Measurements from ENCODE around the gene FMNL1.
A peak's percentile ranks its signal among the peaks of the same experiment; 100 is the strongest.

The FMNL1 gene

DNA sequence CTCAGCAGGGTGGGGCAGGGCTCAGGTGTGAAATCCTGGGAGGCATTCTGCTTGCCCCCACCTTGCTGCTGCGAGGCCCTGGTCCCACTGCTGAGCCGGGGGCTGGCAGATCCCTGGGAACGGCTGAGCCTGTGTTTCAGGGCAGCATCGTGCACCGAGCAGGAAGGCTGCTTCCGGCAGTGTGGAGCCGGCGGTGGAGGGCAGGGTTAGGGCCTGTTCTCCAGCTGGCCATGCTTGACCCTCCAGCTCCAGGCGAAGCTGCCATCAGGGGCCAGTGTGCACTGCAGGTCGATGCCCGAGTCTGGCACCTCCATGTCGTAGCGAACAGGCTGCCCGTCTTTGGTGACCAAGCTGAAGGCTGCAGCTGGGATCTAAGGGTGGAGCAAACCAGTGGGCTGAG lies 42.7 kb downstream of the FMNL1 start:
- Histone ChIP-seq H3K9me3 (ENCODE audit: control insufficient read depth, low read length) (no peaks in the 10 kb centered on the region), H3K4me3 (ENCODE audit: low read length) (no peak overlapping the region), H3K27me3 (replicated peaks; ENCODE audit: control insufficient read depth, insufficient read depth, low read length) (no peaks in the 10 kb centered on the region), H3K9ac (ENCODE audit: low read length) (no peak overlapping the region), H3K4me1 (ENCODE audit: control insufficient read depth, insufficient read depth, low read length) (peaks cover 49% of the 10 kb centered on the region), H3K36me3 (ENCODE audit: control insufficient read depth, insufficient read depth, low read length, severe bottlenecking) (peaks cover 45% of the 10 kb centered on the region)
- DNase-seq (ENCODE audit: low read depth), result no peak

- no peak overlapping the region for H3K4me3 ChIP-seq (ENCODE audit: low read length)
- no peak for DNase-seq (ENCODE audit: low read depth)
- no peaks in the 10 kb centered on the region for H3K27me3 ChIP-seq (replicated peaks; ENCODE audit: control insufficient read depth, insufficient read depth, low read length)
- H3K36me3 ChIP-seq (ENCODE audit: control insufficient read depth, insufficient read depth, low read length, severe bottlenecking), result peaks cover 50% of the 10 kb centered on the region
- H3K4me1 ChIP-seq (ENCODE audit: control insufficient read depth, insufficient read depth, low read length), result peaks cover 49% of the 10 kb centered on the region
- H3K9me3 ChIP-seq (ENCODE audit: control insufficient read depth, low read length), result no peaks in the 10 kb centered on the region
- H3K9ac ChIP-seq (ENCODE audit: low read length), result no peak overlapping the region
Observed at GRCh38 chr17:45264988-45265387, 43.3 kb downstream of the FMNL1 start.

GRCh38 chr17:45265821-45266220 lies 44.1 kb downstream of the FMNL1 start:
- Histone ChIP-seq H3K4me1 (ENCODE audit: control insufficient read depth, insufficient read depth, low read length) (peaks cover 45% of the 10 kb centered on the region), H3K4me3 (ENCODE audit: low read length) (no peak overlapping the region), H3K9ac (ENCODE audit: low read length) (no peak overlapping the region), H3K36me3 (ENCODE audit: control insufficient read depth, insufficient read depth, low read length, severe bottlenecking) (peaks cover 59% of the 10 kb centered on the region), H3K9me3 (ENCODE audit: control insufficient read depth, low read length) (no peaks in the 10 kb centered on the region), H3K27me3 (replicated peaks; ENCODE audit: control insufficient read depth, insufficient read depth, low read length) (no peaks in the 10 kb centered on the region)
- DNase-seq (ENCODE audit: low read depth), result peak; percentile 74

- H3K9ac ChIP-seq (ENCODE audit: low read length), result no peak overlapping the region
- H3K4me1 ChIP-seq (ENCODE audit: control insufficient read depth, insufficient read depth, low read length), result peaks cover 40% of the 10 kb centered on the region
- no peaks in the 10 kb centered on the region for H3K9me3 ChIP-seq (ENCODE audit: control insufficient read depth, low read length)
- no peak overlapping the region for H3K4me3 ChIP-seq (ENCODE audit: low read length)
- no peak for DNase-seq (ENCODE audit: low read depth)
- H3K27me3 ChIP-seq (replicated peaks; ENCODE audit: control insufficient read depth, insufficient read depth, low read length), result no peaks in the 10 kb centered on the region
- H3K36me3 ChIP-seq (ENCODE audit: control insufficient read depth, insufficient read depth, low read length, severe bottlenecking), result peaks cover 63% of the 10 kb centered on the region
Observed at GRCh38 chr17:45266372-45266926, 44.8 kb downstream of the FMNL1 start.

GRCh38 chr17:45267436-45268055 lies 45.9 kb downstream of the FMNL1 start:
- Histone ChIP-seq H3K9me3 (ENCODE audit: control insufficient read depth, low read length) (no peaks in the 10 kb centered on the region), H3K27me3 (replicated peaks; ENCODE audit: control insufficient read depth, insufficient read depth, low read length) (no peaks in the 10 kb centered on the region), H3K4me1 (ENCODE audit: control insufficient read depth, insufficient read depth, low read length) (peaks cover 31% of the 10 kb centered on the region), H3K36me3 (ENCODE audit: control insufficient read depth, insufficient read depth, low read length, severe bottlenecking) (peaks cover 67% of the 10 kb centered on the region), H3K4me3 (ENCODE audit: low read length) (no peak overlapping the region), H3K9ac (ENCODE audit: low read length) (no peak overlapping the region)
- no peak for DNase-seq (ENCODE audit: low read depth)

DNA sequence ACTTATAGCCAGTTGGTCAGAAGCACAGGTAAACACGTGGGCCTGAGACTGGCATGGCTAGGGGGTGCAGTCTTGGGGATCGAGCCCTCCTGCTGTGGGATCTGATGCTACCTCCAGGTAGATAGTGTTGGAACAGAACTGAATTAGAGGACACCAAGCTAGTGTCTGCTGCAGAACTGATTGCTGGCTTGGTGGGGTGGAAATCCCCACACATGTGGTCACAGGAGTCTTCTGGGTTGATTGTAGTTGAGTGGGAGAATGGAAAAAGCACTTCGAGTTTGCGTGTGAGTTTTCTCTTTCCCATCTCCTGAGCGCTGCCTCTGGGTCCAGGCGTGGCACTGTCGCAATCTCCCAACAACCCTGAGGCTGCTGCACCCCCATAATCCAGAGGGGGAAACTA lies 48.2 kb downstream of the FMNL1 start:
- Histone ChIP-seq H3K36me3 (ENCODE audit: control insufficient read depth, insufficient read depth, low read length, severe bottlenecking) (peaks cover 68% of the 10 kb centered on the region), H3K4me1 (ENCODE audit: control insufficient read depth, insufficient read depth, low read length) (peaks cover 16% of the 10 kb centered on the region), H3K27me3 (replicated peaks; ENCODE audit: control insufficient read depth, insufficient read depth, low read length) (no peaks in the 10 kb centered on the region), H3K9me3 (ENCODE audit: control insufficient read depth, low read length) (no peaks in the 10 kb centered on the region), H3K9ac (ENCODE audit: low read length) (no peak overlapping the region), H3K4me3 (ENCODE audit: low read length) (no peak overlapping the region)
- DNase-seq (ENCODE audit: low read depth), result no peak

- no peak overlapping the region for H3K4me3 ChIP-seq (ENCODE audit: low read length)
- no peak for DNase-seq (ENCODE audit: low read depth)
- no peak overlapping the region for H3K9ac ChIP-seq (ENCODE audit: low read length)
- H3K36me3 ChIP-seq (ENCODE audit: control insufficient read depth, insufficient read depth, low read length, severe bottlenecking), result peaks cover 64% of the 10 kb centered on the region
- no peaks in the 10 kb centered on the region for H3K9me3 ChIP-seq (ENCODE audit: control insufficient read depth, low read length)
- no peaks in the 10 kb centered on the region for H3K27me3 ChIP-seq (replicated peaks; ENCODE audit: control insufficient read depth, insufficient read depth, low read length)
- peaks cover 6% of the 10 kb centered on the region for H3K4me1 ChIP-seq (ENCODE audit: control insufficient read depth, insufficient read depth, low read length)
Observed at GRCh38 chr17:45270828-45271418, 49.2 kb downstream of the FMNL1 start.

DNA sequence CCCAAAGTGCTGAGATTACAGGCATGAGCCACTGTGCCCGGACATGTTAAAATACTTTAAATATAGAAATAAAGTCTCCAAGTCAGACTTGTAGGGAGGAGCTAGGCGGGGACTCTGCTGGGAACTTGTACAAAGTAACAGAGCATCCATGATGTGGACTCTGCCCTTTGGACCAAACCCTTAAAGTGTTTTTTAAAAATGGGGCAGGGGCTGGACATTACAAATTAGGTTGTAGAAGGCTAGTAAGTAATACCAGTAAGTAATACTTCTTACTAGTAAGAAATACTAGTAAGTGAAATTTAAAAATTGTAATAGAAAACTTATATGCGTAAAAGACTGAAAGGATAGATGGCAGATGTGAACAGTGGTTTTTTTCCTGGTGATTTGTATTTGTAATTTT lies 49.9 kb downstream of the FMNL1 start:
- Histone ChIP-seq H3K9me3 (ENCODE audit: control insufficient read depth, low read length) (no peaks in the 10 kb centered on the region), H3K4me3 (ENCODE audit: low read length) (no peak overlapping the region), H3K36me3 (ENCODE audit: control insufficient read depth, insufficient read depth, low read length, severe bottlenecking) (peaks cover 64% of the 10 kb centered on the region), H3K4me1 (ENCODE audit: control insufficient read depth, insufficient read depth, low read length) (no peaks in the 10 kb centered on the region), H3K27me3 (replicated peaks; ENCODE audit: control insufficient read depth, insufficient read depth, low read length) (no peaks in the 10 kb centered on the region), H3K9ac (ENCODE audit: low read length) (no peak overlapping the region)
- DNase-seq (ENCODE audit: low read depth), result no peak

DNA sequence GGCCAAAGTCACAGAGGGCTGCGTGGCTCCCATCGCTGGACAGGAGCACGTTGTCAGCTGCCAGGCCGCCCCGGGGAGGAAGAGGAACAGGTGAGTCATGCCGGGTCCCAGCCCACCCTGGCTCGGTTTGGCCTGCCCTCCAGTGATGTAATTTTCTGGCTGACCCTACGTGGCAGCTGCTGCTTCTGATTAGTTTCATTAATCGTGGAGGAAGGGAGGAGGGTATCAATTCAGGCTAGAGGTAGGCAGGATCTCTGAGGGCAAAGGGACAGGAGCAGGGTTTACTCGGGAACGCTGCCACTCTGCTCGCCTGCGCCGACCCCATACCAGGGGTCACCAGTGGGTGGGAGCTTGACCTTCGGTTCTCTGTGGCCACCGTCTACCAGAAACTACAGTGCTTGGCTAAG lies 51.9 kb downstream of the FMNL1 start:
- Histone ChIP-seq H3K4me3 (ENCODE audit: low read length) (no peak overlapping the region), H3K9ac (ENCODE audit: low read length) (no peak overlapping the region), H3K27me3 (replicated peaks; ENCODE audit: control insufficient read depth, insufficient read depth, low read length) (no peaks in the 10 kb centered on the region), H3K9me3 (ENCODE audit: control insufficient read depth, low read length) (no peaks in the 10 kb centered on the region), H3K36me3 (ENCODE audit: control insufficient read depth, insufficient read depth, low read length, severe bottlenecking) (peaks cover 46% of the 10 kb centered on the region), H3K4me1 (ENCODE audit: control insufficient read depth, insufficient read depth, low read length) (peaks cover 11% of the 10 kb centered on the region)
- no peak for DNase-seq (ENCODE audit: low read depth)

DNA sequence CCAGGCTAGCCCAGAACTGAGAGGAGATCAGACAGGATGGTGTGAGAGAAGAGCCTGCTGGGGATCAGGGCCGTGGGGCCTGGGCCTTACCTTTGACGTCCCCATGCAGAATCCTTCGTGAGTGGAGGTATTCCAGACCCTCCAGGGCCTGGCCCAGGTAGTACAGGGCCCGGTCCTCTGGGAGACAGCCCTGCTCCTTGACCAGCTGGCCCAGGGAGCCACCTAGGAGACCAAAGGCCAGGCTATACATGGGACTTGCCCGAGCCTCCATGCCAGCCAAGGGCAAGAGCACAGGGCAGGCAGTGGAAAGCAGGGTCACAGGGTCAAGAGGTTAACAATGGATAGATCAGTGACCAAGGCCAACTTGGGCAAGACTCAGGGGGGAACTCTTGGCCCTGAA lies 52.3 kb downstream of the FMNL1 start:
- H3K9me3 ChIP-seq (ENCODE audit: control insufficient read depth, low read length), result no peaks in the 10 kb centered on the region
- peaks cover 11% of the 10 kb centered on the region for H3K4me1 ChIP-seq (ENCODE audit: control insufficient read depth, insufficient read depth, low read length)
- H3K27me3 ChIP-seq (replicated peaks; ENCODE audit: control insufficient read depth, insufficient read depth, low read length), result no peaks in the 10 kb centered on the region
- peaks cover 41% of the 10 kb centered on the region for H3K36me3 ChIP-seq (ENCODE audit: control insufficient read depth, insufficient read depth, low read length, severe bottlenecking)
- H3K9ac ChIP-seq (ENCODE audit: low read length), result no peak overlapping the region
- H3K4me3 ChIP-seq (ENCODE audit: low read length), result no peak overlapping the region
- no peak for DNase-seq (ENCODE audit: low read depth)

DNA sequence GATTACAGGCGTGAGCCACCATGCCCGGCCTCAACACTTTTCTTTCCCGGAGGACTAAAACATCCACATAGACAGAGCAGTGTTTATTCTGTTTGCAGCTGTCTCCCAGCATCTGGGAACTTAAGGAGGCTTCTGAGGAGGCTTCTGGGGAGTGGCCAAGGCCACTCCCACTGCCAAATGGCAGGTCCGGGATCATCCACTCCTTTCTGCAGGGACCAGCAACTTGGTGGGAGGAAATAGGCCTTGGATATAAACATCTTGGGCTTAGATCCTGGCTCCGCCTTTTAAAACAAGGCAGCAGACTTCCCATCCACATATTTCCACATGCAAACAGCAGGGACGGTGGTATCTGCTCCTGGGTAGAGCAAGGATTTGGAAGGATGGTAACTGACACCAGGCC lies 54.3 kb downstream of the FMNL1 start:
- peak; percentile 7 for DNase-seq (ENCODE audit: low read depth)
- H3K4me3 ChIP-seq (ENCODE audit: low read length), result no peak overlapping the region
- H3K36me3 ChIP-seq (ENCODE audit: control insufficient read depth, insufficient read depth, low read length, severe bottlenecking), result peaks cover 27% of the 10 kb centered on the region
- no peaks in the 10 kb centered on the region for H3K27me3 ChIP-seq (replicated peaks; ENCODE audit: control insufficient read depth, insufficient read depth, low read length)
- H3K4me1 ChIP-seq (ENCODE audit: control insufficient read depth, insufficient read depth, low read length), result peaks cover 11% of the 10 kb centered on the region
- H3K9me3 ChIP-seq (ENCODE audit: control insufficient read depth, low read length), result no peaks in the 10 kb centered on the region
- no peak overlapping the region for H3K9ac ChIP-seq (ENCODE audit: low read length)

All from adipocyte (in vitro differentiated cells).